Measurements from ENCODE around the gene MCHR1.

DNA sequence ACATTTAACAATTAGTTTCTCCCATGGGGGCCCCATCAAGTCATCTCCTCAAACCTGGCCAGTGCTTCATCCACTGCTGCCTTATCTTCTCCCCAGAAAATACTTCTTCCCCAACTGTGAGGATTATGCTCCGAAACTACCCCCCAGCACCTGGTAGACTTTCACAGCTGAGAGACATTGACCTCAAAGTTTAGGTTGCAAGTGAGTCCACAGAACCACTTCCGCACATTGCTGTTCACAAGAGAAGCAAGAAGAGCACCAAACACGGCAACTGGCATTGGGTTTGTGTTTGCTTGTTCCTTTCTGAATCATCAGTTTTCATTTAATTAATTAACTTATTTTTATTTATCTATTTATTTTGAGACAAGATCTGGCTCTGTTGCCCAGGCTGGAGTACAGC lies 6.1 kb downstream of the MCHR1 start:
- TF ChIP-seq, protein P1, sequence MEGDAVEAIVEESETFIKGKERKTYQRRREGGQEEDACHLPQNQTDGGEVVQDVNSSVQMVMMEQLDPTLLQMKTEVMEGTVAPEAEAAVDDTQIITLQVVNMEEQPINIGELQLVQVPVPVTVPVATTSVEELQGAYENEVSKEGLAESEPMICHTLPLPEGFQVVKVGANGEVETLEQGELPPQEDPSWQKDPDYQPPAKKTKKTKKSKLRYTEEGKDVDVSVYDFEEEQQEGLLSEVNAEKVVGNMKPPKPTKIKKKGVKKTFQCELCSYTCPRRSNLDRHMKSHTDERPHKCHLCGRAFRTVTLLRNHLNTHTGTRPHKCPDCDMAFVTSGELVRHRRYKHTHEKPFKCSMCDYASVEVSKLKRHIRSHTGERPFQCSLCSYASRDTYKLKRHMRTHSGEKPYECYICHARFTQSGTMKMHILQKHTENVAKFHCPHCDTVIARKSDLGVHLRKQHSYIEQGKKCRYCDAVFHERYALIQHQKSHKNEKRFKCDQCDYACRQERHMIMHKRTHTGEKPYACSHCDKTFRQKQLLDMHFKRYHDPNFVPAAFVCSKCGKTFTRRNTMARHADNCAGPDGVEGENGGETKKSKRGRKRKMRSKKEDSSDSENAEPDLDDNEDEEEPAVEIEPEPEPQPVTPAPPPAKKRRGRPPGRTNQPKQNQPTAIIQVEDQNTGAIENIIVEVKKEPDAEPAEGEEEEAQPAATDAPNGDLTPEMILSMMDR (IDR thresholded peaks at IDR 0.05), result no peak
- no peak for TF ChIP-seq POLR2A (IDR thresholded peaks at IDR 0.05)
